Esophagus muscularis mucosa (tissue), 4 donors: Measurements from ENCODE around the gene VPS13D.

ENCODE experiments used
- EP300 ChIP-seq: sonication (generic); formaldehyde crosslinking; IDR thresholded peaks from one replicate; pipeline ENCODE4 v1.6.1; 2017; ENCODE audit warnings: antibody characterized with exemption
- POLR2A ChIP-seq: fragments of 450-650 bp; IDR thresholded peaks from one replicate; pipeline ENCODE4 v1.6.1; 2017; ENCODE audit warnings: antibody characterized with exemption, moderate library complexity, mild to moderate bottlenecking, low read depth
- POLR2AphosphoS5 ChIP-seq, 2 donors: sonication (generic); formaldehyde crosslinking; IDR thresholded peaks; one replicate each; pipeline ENCODE4 v1.6.1; 2017; ENCODE audit warnings: antibody characterized with exemption in 2 of 2
- TF ChIP-seq, protein P1 (sequence below), 3 experiments: fragments of 200-600 bp in 2 of 3; fragments of 450-650 bp in 1 of 3; sonication (generic) in 2 of 3; IDR thresholded peaks; one replicate each; pipeline ENCODE4 v1.5.1; 2017 to 2019; ENCODE audit warnings: antibody characterized with exemption in 3 of 3, mild to moderate bottlenecking in 2 of 3, moderate library complexity in 1 of 3

DNA sequence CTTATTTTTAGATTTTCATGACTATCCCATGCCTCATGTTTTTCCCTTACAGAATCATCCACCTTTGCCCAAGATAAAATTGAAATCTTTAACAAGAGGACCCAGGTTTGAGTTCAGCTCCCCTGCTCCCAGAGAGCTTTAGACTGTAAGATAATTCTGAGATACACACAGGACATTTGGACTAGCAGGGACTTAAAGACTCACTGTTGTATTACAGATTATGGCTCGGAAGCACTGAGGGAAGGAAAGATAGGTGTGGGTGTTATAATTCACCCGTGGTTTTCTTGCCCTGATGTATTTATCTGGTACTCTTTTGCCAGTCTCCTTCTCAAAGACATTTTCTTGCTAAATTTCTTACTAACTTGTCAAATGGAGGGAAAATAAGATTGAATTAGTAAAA lies 238.5 kb downstream of the VPS13D start:
- TF ChIP-seq, protein P1, sequence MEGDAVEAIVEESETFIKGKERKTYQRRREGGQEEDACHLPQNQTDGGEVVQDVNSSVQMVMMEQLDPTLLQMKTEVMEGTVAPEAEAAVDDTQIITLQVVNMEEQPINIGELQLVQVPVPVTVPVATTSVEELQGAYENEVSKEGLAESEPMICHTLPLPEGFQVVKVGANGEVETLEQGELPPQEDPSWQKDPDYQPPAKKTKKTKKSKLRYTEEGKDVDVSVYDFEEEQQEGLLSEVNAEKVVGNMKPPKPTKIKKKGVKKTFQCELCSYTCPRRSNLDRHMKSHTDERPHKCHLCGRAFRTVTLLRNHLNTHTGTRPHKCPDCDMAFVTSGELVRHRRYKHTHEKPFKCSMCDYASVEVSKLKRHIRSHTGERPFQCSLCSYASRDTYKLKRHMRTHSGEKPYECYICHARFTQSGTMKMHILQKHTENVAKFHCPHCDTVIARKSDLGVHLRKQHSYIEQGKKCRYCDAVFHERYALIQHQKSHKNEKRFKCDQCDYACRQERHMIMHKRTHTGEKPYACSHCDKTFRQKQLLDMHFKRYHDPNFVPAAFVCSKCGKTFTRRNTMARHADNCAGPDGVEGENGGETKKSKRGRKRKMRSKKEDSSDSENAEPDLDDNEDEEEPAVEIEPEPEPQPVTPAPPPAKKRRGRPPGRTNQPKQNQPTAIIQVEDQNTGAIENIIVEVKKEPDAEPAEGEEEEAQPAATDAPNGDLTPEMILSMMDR (IDR thresholded peaks at IDR 0.05), result no peak
- TF ChIP-seq POLR2A (no peak), POLR2AphosphoS5 (IDR thresholded peaks at IDR 0.05) (no peak), EP300 (no peak)
